ENCODE data around the gene LGR5. TPM values are rescaled to one million over a fixed set of nuclear protein-coding genes. Genes with fewer than 3 reads are reported as not detected.

LGR5 gene
- total RNA-seq, 1 donor from 2014 or later = not detected

DNA sequence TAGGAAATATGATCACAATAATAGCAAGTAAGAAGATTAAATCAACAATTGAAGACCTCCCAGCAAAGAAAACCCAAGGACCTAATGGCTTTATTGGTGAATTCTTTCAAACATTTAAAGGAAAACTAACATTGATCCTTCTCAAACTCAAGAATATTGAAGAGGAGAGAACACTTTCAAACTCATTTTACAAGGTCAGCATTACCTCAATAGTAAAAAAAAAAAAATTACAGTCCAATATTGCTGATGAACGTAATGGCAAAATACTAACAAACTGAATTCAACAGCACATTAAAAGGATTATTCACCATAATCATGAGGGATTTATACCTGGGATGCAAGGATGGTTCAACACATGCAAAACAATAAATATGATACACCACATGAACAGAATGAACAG is 33.7 kb upstream of the LGR5 start:
- no peak for DNase-seq (ENCODE audit: low read depth)
- TF ChIP-seq, protein P1, sequence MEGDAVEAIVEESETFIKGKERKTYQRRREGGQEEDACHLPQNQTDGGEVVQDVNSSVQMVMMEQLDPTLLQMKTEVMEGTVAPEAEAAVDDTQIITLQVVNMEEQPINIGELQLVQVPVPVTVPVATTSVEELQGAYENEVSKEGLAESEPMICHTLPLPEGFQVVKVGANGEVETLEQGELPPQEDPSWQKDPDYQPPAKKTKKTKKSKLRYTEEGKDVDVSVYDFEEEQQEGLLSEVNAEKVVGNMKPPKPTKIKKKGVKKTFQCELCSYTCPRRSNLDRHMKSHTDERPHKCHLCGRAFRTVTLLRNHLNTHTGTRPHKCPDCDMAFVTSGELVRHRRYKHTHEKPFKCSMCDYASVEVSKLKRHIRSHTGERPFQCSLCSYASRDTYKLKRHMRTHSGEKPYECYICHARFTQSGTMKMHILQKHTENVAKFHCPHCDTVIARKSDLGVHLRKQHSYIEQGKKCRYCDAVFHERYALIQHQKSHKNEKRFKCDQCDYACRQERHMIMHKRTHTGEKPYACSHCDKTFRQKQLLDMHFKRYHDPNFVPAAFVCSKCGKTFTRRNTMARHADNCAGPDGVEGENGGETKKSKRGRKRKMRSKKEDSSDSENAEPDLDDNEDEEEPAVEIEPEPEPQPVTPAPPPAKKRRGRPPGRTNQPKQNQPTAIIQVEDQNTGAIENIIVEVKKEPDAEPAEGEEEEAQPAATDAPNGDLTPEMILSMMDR (conservative IDR thresholded peaks at IDR 0.05; ENCODE audit: low read depth, low read length) = no peak
- no peak overlapping the region for H3K4me3 ChIP-seq (ENCODE audit: low read depth, low read length)

DNA sequence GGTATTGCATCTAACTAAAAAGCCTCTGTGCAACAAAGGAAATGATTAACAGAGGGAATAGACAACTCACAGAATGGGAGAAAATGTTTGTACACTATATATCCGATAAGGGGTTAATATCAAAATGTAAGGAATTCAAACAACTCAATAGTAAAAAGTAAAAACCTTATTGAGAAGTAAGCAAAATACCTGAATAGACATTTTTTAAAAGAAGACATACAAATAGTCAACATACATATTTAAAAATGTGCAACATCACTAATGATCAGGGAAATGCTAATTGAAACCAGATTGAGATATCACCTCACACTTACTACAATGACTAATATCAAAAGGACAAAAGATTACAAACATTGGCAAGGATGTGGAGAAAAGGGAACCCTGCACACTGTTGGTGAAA is 31.9 kb upstream of the LGR5 start:
- no peak for DNase-seq (ENCODE audit: low read depth)
- H3K4me3 ChIP-seq (ENCODE audit: low read depth, low read length) = no peak overlapping the region
- TF ChIP-seq, protein P1 (conservative IDR thresholded peaks at IDR 0.05; ENCODE audit: low read depth, low read length) = no peak

DNA sequence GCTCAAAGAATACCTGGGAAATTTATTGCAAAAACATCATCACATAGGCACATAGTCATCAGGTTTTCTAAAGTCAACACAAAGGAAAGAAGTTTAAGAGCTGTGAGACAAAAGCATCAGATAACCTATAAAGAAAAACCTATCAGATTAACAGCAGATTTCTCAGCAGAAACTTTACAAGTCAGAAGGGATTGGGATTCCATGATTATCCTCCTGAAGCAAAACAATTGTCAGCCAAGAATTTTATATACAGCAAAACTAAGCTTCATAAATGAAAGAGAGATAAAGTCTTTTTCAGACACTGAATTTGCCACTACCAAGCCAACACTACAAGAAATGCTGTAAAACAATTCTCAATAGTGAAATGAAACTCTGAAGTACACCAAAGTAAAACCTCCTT is 28.8 kb upstream of the LGR5 start:
- H3K4me3 ChIP-seq (ENCODE audit: low read depth, low read length) = no peak overlapping the region
- DNase-seq (ENCODE audit: low read depth) = no peak
- TF ChIP-seq, protein P1 (conservative IDR thresholded peaks at IDR 0.05; ENCODE audit: low read depth, low read length) = no peak

DNA sequence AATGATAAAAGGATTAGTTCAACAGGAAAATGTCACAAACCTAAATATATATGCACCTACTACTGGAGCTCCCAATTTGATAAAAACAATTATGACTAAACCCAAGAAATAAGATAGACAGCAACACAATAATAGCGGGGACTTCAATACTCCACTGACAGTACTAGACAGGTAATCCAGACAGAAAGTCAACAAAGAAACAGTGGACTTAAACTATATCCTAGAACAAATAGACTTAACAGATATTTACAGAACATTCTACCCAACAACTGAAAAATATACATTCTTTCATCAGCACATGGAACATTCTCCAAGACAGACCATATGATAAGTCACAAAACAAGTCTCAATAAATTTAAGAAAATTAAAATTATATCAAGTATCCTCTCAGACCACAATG is 28.0 kb upstream of the LGR5 start:
- TF ChIP-seq, protein P1 (conservative IDR thresholded peaks at IDR 0.05; ENCODE audit: low read depth, low read length) = no peak
- no peak overlapping the region for H3K4me3 ChIP-seq (ENCODE audit: low read depth, low read length)
- DNase-seq (ENCODE audit: low read depth) = no peak

DNA sequence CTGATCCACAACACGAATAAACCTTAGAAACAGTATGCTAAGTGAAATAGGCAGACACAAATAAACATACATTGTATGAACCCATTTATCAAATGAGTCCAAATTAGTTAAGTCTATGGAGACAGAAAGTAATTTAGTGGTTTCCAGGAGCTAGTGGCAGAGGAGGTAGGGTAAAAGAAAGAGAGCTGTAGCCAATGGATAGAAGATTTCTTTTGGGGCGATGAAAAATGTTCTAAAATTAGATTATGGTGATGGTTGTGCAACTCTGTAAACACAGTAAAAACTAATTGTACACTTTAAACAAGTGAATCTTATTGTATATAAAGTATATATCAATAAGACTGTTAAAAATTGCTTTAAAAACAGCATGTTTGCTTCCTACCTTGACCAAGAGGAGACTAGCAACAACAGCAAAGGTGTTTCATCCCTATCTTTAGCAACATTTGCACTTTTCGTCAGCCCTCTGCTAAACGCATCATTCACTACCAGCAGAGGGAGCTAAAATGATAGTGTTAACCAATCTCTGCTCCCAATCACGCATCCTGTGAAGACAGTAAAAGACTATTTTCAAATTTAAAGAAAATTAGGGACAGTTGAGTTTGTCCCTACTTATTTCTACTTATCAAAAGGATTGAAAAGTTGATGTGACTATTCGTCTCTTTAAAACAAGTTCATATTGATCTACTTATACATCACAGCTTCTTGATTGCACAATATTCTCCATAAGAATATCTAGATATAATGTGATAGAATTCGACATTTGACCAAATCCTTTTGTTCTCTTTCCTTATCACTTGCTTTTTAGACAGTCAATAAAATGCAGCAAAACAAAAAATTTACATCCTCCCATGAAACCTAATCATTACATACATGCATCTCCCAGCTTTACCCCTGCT is 24.0 kb upstream of the LGR5 start:
- TF ChIP-seq, protein P1 (conservative IDR thresholded peaks at IDR 0.05; ENCODE audit: low read depth, low read length) = peak; percentile 87
- no peak overlapping the region for H3K4me3 ChIP-seq (ENCODE audit: low read depth, low read length)
- DNase-seq (ENCODE audit: low read depth) = no peak

DNA sequence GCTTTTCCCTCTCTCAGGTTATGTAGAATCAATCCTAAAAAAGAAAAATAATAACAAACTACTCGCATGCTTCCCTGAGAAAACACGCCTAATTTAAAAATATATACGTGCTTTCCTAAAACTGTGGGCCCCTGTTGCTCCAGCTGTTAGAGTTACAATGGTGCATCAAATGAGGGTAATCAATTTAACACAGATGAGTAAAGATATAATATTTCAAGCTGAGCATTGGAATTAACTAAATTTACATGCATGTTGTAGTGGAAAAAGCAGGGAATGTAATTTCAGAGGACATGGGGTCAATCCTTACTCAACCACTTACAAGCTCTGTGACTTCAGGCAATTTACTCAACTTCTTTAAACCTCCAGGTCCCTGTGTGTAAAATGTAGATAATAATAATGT is 22.4 kb upstream of the LGR5 start:
- no peak for DNase-seq (ENCODE audit: low read depth)
- no peak overlapping the region for H3K4me3 ChIP-seq (ENCODE audit: low read depth, low read length)
- TF ChIP-seq, protein P1 (conservative IDR thresholded peaks at IDR 0.05; ENCODE audit: low read depth, low read length) = no peak
